Measurements from ENCODE around the gene CCDC85C.

- TF ChIP-seq CTCF (IDR thresholded peaks at IDR 0.05) (no peak), POLR2A (IDR thresholded peaks at IDR 0.05) (no peak)
Observed at GRCh38 chr14:99545586-99545985, 58.4 kb downstream of the CCDC85C start.
